Smooth muscle cell (in vitro differentiated cells): ENCODE results near the gene NEURL2. TPM values are rescaled to one million over a fixed set of nuclear protein-coding genes. Genes with fewer than 3 reads are reported as not detected.

Experiments used
- DNase-seq: peaks from one replicate; lab custom pipeline; 2025; ENCODE audit not compliant: unreplicated experiment; lab: John Stamatoyannopoulos, UW
- H2AFZ ChIP-seq: fragments of 200-600 bp; sonication (generic); 2 replicates; pipeline ENCODE4 v1.6.0; 2016; ENCODE audit warnings: antibody characterized with exemption, low read depth, mild to moderate bottlenecking
- H3F3A ChIP-seq: fragments of 200-600 bp; sonication (generic); 2 replicates; pipeline ENCODE4 v1.6.0; 2017; ENCODE audit warnings: antibody characterized with exemption, low read depth
- H3K27ac ChIP-seq: fragments of 200-600 bp; sonication (generic); 2 replicates; pipeline ENCODE4 v1.5.1; 2016; ENCODE audit warnings: low read depth, mild to moderate bottlenecking
- H3K27me3 ChIP-seq: fragments of 200-600 bp; sonication (generic); 2 replicates; pipeline ENCODE4 v1.6.1; 2016; ENCODE audit warnings: low read depth, mild to moderate bottlenecking
- H3K36me3 ChIP-seq: fragments of 200-600 bp; sonication (generic); 2 replicates; pipeline ENCODE4 v1.5.1; 2016; ENCODE audit warnings: low read depth
- H3K4me1 ChIP-seq: fragments of 200-600 bp; sonication (generic); 2 replicates; pipeline ENCODE4 v1.5.1; 2016; ENCODE audit warnings: low read depth
- H3K4me2 ChIP-seq: fragments of 200-600 bp; sonication (generic); 2 replicates; pipeline ENCODE4 v1.6.0; 2016; ENCODE audit warnings: mild to moderate bottlenecking
- H3K4me3 ChIP-seq: fragments of 200-600 bp; sonication (generic); 2 replicates; pipeline ENCODE4 v1.5.1; 2016; ENCODE audit warnings: mild to moderate bottlenecking
- H3K79me2 ChIP-seq: fragments of 200-600 bp; sonication (generic); 2 replicates; pipeline ENCODE4 v1.6.0; 2016; ENCODE audit warnings: low read depth, mild to moderate bottlenecking
- H3K9ac ChIP-seq: fragments of 200-600 bp; sonication (generic); 2 replicates; pipeline ENCODE4 v1.6.0; 2016; ENCODE audit warnings: low read depth
- H3K9me3 ChIP-seq: fragments of 200-600 bp; sonication (generic); replicated peaks from 2 replicates; pipeline ENCODE4 v1.5.1; 2016; ENCODE audit warnings: low read depth
- H4K20me1 ChIP-seq: fragments of 200-600 bp; sonication (generic); 2 replicates; pipeline ENCODE4 v1.6.0; 2016; ENCODE audit warnings: low read depth
- WGBS: methylation state at CpG from one replicate; pipeline ENCODE4 v1.1.7; 2016; ENCODE audit warnings: low lambda C conversion rate; 5-methylcytosine and 5-hydroxymethylcytosine counted together
- polyA plus RNA-seq: library from polyadenylated mRNA; unstranded; fragments of >200 nt; fragmentation: Nextera tagmentation; extraction: Ambion mirVana; gene quantifications from 2 replicates; pipeline ENCODE4 v1.2.1, GENCODE V29; 2016
- total RNA-seq: library from RNA; depleted of rRNA; stranded (reverse); fragments of >200 nt; gene quantifications from 2 replicates; pipeline ENCODE4 v1.2.3, GENCODE V29; 2014
- TF ChIP-seq, protein P1 (sequence below): fragments of 200-600 bp; sonication (generic); IDR thresholded peaks from 2 replicates; pipeline ENCODE4 v1.5.1; 2017; ENCODE audit warnings: borderline replicate concordance, mild to moderate bottlenecking, antibody characterized with exemption; ENCODE audit not compliant: insufficient read depth, poor library complexity, severe bottlenecking

Gene NEURL2
- total and polyA plus RNA-seq, 2 experiments from 2014 or later, result 0.31 to 3.7 TPM

DNA sequence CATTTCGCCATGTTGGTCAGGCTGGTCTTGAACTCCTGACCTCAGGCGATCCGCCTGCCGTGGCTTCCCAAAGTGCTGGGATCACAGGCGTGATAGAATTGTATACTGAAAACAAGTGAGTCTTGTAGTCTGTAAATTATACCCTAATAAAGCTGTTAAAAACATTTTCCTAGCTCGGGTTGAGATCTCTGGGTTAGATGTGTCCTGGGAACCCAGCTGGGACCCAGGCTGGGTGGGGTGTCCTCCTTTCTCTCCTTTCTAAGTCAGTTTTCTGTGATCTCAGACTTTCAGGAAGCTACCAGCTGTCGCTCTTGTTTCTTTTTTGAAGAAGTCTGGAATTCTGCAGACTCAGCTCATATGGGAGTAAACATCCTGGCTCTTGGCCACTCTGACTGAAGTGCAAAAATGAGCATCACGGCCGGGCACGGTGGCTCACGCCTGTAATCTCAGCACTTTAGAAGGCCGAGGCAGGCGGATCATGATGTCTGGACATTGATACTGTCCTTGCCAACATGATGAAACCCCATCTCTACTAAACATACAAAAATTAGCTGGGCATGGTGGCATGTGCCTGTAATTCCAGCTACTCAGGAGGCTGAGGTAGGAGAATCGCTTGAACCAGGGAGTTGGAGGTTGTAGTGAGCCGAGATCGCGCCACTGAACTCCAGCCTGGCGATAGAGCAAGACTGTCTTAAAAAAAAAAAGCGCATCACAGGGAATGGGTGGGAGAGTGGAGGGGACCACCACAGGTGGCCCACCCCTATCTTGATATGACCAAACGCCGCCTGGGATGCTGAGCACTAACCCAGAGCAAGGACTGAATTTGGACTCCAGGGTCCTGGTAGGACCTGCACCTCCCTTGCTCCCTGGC is 33.6 kb upstream of the NEURL2 start:
- H3K4me3 ChIP-seq, result no peak overlapping the region
- H3K27me3 ChIP-seq, result no peaks in the 10 kb centered on the region
- H4K20me1 ChIP-seq, result no peaks in the 10 kb centered on the region
- no peak for DNase-seq
- peaks cover 23% of the 10 kb centered on the region for H3K4me1 ChIP-seq
- H3K9ac ChIP-seq, result no peak overlapping the region
- 56% methylated on average over 21 of the region's 21 CpGs for WGBS
- H3K4me2 ChIP-seq, result peak overlapping the region; percentile 71
- peaks cover 34% of the 10 kb centered on the region for H3F3A ChIP-seq
- H3K36me3 ChIP-seq, result no peaks in the 10 kb centered on the region
- no peak overlapping the region for H2AFZ ChIP-seq
- no peaks in the 10 kb centered on the region for H3K79me2 ChIP-seq
- H3K27ac ChIP-seq, result peak overlapping the region; percentile 75
- TF ChIP-seq, protein P1, sequence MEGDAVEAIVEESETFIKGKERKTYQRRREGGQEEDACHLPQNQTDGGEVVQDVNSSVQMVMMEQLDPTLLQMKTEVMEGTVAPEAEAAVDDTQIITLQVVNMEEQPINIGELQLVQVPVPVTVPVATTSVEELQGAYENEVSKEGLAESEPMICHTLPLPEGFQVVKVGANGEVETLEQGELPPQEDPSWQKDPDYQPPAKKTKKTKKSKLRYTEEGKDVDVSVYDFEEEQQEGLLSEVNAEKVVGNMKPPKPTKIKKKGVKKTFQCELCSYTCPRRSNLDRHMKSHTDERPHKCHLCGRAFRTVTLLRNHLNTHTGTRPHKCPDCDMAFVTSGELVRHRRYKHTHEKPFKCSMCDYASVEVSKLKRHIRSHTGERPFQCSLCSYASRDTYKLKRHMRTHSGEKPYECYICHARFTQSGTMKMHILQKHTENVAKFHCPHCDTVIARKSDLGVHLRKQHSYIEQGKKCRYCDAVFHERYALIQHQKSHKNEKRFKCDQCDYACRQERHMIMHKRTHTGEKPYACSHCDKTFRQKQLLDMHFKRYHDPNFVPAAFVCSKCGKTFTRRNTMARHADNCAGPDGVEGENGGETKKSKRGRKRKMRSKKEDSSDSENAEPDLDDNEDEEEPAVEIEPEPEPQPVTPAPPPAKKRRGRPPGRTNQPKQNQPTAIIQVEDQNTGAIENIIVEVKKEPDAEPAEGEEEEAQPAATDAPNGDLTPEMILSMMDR, result no peak
- no peaks in the 10 kb centered on the region for H3K9me3 ChIP-seq

DNA sequence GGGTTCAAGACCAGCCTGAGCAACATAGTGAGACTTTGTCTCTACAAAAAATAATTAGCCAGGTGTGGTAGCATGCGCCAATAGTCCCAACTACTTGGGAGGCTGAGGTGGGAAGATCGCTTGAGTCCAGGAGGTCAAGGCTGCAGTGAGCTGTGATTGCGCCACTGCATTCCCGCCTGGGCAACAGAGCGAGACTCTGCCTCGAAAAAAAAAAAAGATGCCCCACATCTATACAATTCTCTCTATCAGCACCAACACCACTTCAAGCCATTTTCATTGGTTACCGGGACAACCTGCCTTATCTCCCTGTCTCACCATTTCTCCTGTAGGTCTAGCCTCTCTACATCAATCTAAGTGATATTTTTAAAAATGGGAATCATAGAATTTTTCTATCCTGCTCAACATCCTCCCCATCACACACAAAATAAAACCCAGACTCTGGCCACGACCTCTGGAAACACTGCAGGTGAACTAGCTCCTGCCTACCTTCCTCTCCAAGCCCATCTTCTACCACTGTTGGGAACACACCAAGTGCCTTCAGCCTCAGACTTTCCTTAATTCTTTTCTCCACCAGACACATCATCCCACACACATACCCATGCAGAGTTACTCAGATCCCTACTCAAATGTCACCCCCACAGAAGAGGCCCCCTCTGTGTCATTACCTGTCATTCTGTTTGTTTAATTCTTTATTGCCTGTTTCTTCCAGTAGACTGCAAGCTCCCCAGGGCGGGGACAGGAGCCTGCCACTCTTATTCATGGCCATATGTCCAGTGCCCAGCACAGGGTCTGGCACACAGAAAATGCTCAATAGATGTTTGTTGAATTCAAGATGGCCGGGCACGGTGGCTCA is 30.6 kb upstream of the NEURL2 start:
- H4K20me1 ChIP-seq, result no peaks in the 10 kb centered on the region
- no peaks in the 10 kb centered on the region for H3K79me2 ChIP-seq
- no peaks in the 10 kb centered on the region for H3K9me3 ChIP-seq
- H3K27me3 ChIP-seq, result no peaks in the 10 kb centered on the region
- H3K4me3 ChIP-seq, result no peak overlapping the region
- H3K9ac ChIP-seq, result no peak overlapping the region
- H2AFZ ChIP-seq, result no peak overlapping the region
- TF ChIP-seq, protein P1, result no peak
- H3K4me2 ChIP-seq, result peak overlapping the region; percentile 41
- peaks cover 27% of the 10 kb centered on the region for H3K4me1 ChIP-seq
- peak overlapping the region; percentile 94 for H3K27ac ChIP-seq
- H3F3A ChIP-seq, result peaks cover 36% of the 10 kb centered on the region
- no peaks in the 10 kb centered on the region for H3K36me3 ChIP-seq
- WGBS, result 84% methylated on average over 11 of the region's 11 CpGs
- DNase-seq, result no peak

DNA sequence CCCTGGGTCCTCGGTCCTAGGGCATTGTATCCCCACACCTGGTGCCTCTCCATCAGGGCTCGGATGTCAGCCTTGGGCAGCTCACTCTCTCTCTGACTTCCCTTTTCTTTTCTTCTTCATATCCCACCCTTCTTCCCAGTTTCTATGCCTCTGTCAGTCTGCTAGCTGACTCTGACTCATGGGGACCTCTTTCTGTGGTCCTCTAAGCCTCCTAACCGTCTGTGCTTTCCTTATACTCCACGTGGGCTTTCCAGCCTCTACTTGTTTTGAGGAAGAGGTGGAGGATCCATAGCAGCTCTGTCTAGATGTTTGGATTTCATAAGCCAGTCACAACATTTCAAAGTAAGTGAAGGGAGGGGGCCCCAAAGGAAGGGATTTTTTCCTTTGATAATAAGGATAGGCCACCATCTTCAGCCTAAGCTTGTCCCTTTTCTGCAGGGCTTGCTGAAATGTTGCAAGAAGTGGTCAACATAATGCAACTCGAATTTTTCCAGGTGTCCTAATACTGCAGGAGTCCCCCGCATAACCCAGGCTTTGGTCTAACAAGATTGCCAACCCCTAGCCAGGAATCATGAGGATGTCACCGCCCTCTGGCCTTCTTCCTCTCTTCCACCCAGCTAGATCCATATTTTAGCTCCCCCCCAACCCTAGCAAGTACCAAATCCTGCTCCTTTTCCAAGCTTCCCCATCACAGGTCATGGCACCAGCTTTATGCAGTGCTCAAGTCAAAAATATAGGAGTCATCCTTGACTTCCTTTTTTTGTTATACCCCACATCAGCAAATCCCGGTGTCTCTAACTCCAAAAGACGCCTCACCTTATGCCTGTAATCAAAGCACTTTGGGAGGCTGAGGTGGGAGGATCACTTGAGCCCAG is 29.7 kb upstream of the NEURL2 start:
- Histone ChIP-seq H3K27me3 (no peaks in the 10 kb centered on the region), H3K4me2 (peak overlapping the region; percentile 33), H4K20me1 (no peaks in the 10 kb centered on the region), H3F3A (peaks cover 34% of the 10 kb centered on the region), H2AFZ (no peak overlapping the region), H3K79me2 (no peaks in the 10 kb centered on the region), H3K4me1 (peaks cover 21% of the 10 kb centered on the region), H3K9ac (peak overlapping the region; percentile 45), H3K36me3 (no peaks in the 10 kb centered on the region), H3K4me3 (no peak overlapping the region), H3K9me3 (no peaks in the 10 kb centered on the region), H3K27ac (peak overlapping the region; percentile 94)
- TF ChIP-seq, protein P1, result no peak
- DNase-seq, result no peak
- WGBS, result 66% methylated on average over 9 of the region's 9 CpGs
